Astrocyte (in vitro differentiated cells and primary cell): ENCODE measurements around the gene ARHGEF40.

Experiments used
- EZH2 ChIP-seq: IDR thresholded peaks from 2 replicates; pipeline ENCODE4 v1.6.1; 2012; ENCODE audit warnings: mild to moderate bottlenecking, low read length, inconsistent platforms; ENCODE audit not compliant: insufficient read depth
- TF ChIP-seq, protein P1 (sequence below): IDR thresholded peaks from 2 replicates; pipeline ENCODE4 v1.5.1; 2011; ENCODE audit warnings: low read depth, mild to moderate bottlenecking, inconsistent platforms, low read length, moderate library complexity; ENCODE audit not compliant: insufficient read depth

- TF ChIP-seq EZH2, result no peak
- TF ChIP-seq, protein P1, sequence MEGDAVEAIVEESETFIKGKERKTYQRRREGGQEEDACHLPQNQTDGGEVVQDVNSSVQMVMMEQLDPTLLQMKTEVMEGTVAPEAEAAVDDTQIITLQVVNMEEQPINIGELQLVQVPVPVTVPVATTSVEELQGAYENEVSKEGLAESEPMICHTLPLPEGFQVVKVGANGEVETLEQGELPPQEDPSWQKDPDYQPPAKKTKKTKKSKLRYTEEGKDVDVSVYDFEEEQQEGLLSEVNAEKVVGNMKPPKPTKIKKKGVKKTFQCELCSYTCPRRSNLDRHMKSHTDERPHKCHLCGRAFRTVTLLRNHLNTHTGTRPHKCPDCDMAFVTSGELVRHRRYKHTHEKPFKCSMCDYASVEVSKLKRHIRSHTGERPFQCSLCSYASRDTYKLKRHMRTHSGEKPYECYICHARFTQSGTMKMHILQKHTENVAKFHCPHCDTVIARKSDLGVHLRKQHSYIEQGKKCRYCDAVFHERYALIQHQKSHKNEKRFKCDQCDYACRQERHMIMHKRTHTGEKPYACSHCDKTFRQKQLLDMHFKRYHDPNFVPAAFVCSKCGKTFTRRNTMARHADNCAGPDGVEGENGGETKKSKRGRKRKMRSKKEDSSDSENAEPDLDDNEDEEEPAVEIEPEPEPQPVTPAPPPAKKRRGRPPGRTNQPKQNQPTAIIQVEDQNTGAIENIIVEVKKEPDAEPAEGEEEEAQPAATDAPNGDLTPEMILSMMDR, result no peak
These were observed 39.6 kb upstream of the ARHGEF40 start for GRCh38 chr14:21030531-21030930.
